NCI-H82 (cell line): ENCODE results near the gene ZSCAN20.
A peak's percentile ranks its signal among the peaks of the same experiment; 100 is the strongest.
"Not testable (repeated sequence)": the region's sequence is repeated elsewhere in the genome, so short reads cannot be mapped to it uniquely, and the experiment has no call there.

Source experiments
- DNase-seq: peaks from one replicate; lab custom pipeline; 2025; lab: John Stamatoyannopoulos, UW

Gene ZSCAN20

GRCh38 chr1:33488624-33489023 is 16.2 kb downstream of the ZSCAN20 start:
- no peak for DNase-seq

GRCh38 chr1:33494929-33495328 is 22.5 kb downstream of the ZSCAN20 start:
- no peak for DNase-seq

- no peak for DNase-seq
Observed at GRCh38 chr1:33497410-33497809, 25.0 kb downstream of the ZSCAN20 start.

- DNase-seq, result peak; percentile 42
Observed at GRCh38 chr1:33500547-33500946, 28.1 kb downstream of the ZSCAN20 start.

DNA sequence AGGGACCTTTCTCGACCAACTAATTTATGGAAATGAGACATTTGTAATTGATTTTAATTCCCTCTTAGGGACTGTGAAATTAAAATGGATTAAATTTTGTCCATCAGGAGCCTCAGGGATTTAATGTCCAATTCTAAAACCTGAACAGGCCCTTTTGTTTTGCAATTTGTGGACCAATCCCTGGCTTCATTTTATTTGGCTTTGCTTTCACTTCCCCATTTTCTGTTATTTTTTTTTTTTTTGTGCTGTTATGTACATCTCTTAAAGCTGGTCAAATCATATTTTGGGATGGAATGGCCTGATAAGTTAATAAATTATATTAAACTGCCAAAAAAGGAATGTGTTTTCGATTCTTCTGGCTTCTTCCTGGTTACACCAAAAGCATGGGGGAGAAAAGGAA is 28.9 kb downstream of the ZSCAN20 start:
- DNase-seq, result no peak

GRCh38 chr1:33501774-33502173 is 29.3 kb downstream of the ZSCAN20 start:
- no peak for DNase-seq

GRCh38 chr1:33502726-33503125 is 30.3 kb downstream of the ZSCAN20 start:
- DNase-seq, result no peak

GRCh38 chr1:33503506-33503905 is 31.1 kb downstream of the ZSCAN20 start:
- no peak for DNase-seq

DNA sequence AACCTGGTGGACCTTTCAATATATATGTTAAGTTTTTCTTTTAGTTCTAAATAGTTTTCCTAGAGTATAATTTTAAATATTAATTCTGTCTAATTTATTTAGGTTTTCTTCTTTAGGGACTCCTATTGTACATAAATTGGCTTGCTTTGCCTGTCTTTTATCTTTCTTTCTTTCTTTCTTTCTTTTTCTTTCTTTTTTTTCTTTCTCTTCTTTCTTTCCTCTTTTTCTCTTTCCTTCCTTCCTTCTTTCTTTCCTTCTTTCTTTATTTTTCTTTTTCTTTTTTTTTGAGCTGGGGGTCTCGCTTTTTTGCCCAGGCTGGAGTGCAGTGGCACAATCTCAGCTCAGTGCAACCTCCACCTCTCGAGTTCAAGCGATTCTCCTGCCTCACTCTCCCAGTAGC is 35.2 kb downstream of the ZSCAN20 start:
- DNase-seq, result no peak

GRCh38 chr1:33508151-33508550 is 35.7 kb downstream of the ZSCAN20 start:
- no peak for DNase-seq

DNA sequence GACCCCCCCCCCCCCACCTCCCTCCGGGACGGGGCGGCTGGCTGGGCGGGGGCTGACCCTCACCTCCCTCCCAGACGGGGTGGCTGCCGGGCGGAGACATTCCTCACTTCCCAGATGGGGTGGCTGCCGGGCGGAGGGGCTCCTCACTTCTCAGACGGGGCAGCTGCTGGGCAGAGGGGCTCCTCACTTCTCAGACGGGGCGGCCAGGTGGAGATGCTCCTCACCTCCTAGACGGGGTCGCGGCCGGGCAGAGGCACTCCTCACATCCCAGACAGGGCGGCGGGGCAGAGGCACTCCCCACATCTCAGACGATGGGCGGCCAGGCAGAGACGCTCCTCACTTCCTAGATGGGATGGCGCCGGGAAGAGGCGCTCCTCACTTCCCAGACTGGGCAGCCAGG is 36.8 kb downstream of the ZSCAN20 start:
- not testable (repeated sequence) for DNase-seq

GRCh38 chr1:33512226-33513011 is 40.0 kb downstream of the ZSCAN20 start:
- no peak for DNase-seq

GRCh38 chr1:33515112-33515511 is 42.7 kb downstream of the ZSCAN20 start:
- no peak for DNase-seq

- DNase-seq, result no peak
Observed at GRCh38 chr1:33515607-33516006, 43.2 kb downstream of the ZSCAN20 start.

GRCh38 chr1:33516428-33516827 is 44.0 kb downstream of the ZSCAN20 start:
- no peak for DNase-seq

GRCh38 chr1:33516891-33517567 is 44.6 kb downstream of the ZSCAN20 start:
- no peak for DNase-seq

GRCh38 chr1:33517596-33518250 is 45.3 kb downstream of the ZSCAN20 start:
- no peak for DNase-seq

GRCh38 chr1:33519240-33519884 is 46.9 kb downstream of the ZSCAN20 start:
- no peak for DNase-seq

GRCh38 chr1:33524586-33524985 is 52.1 kb downstream of the ZSCAN20 start:
- DNase-seq, result no peak

GRCh38 chr1:33527934-33528333 is 55.5 kb downstream of the ZSCAN20 start:
- no peak for DNase-seq

GRCh38 chr1:33529957-33530356 is 57.5 kb downstream of the ZSCAN20 start:
- DNase-seq, result no peak

GRCh38 chr1:33532250-33532649 is 59.8 kb downstream of the ZSCAN20 start:
- DNase-seq, result no peak

DNA sequence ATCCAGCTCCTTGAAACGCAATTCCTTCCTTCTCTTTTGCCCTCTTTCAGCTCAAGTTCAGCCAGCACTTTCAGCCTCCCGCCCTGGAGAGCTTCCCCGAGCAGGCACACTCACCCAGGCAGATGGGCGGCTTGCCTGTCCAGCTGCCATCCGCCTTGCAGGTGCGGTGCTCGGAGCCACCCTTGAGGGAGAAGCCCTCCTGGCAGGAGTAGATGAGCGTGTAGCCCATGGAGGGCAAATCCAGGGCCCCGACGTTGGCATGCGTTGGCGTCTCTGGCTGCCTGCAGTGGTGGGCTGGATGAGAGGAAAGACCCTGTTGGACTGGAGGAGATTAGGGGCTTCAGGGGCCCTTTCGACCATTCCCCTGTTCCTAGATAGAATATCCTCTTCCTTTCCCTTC is 60.5 kb downstream of the ZSCAN20 start:
- no peak for DNase-seq
